Measurements from ENCODE around the gene PPP1R27.

Gene PPP1R27

GRCh38 chr17:81834831-81835267 is at the start of gene PPP1R27:
PPP1R27 (minus strand) TSS chr17:81835050; CDS start chr17:81834953, 97 bp downstream.
- DNase-seq = no peak

- no peak for DNase-seq
Measured at GRCh38 chr17:81884520-81884919, 49.7 kb upstream of the PPP1R27 start.

DNA sequence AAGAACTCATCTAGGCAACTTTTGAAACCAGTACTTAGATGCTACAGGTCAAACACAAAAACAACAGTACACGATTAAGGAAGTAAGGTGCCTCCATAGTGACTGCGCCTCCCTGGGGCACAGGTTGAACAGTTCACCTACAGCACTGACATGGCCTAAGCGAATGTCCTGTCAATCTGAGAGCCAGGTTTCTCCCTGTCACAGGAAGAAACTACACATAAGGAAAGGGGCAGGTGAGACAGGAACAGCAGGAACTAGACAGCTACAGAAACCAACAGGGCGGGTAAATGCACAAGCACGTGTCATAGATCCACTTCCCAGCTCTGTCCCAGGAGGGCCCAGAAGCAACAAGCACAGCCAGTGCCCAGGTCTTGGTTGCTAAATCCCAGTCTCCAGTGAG is 44.3 kb upstream of the PPP1R27 start:
- no peak for DNase-seq

DNA sequence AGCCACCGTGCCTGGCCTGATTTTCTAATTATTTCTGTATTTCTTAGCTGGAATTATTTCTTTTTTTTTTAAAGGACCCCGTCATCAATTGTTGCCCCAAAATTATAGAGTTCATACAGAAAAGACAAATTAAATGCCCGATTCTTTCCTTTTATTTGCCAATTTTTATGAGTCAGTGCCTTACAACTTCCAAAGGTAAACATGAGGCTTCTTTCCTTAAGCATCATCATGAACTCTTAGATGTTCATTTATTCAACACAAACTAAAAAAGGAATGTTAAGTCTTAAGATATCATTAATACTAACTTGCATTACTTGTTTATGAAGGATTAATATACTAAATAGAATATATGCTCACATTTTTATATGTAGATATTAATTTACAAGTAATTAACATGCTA is 43.4 kb upstream of the PPP1R27 start:
- DNase-seq = no peak

DNA sequence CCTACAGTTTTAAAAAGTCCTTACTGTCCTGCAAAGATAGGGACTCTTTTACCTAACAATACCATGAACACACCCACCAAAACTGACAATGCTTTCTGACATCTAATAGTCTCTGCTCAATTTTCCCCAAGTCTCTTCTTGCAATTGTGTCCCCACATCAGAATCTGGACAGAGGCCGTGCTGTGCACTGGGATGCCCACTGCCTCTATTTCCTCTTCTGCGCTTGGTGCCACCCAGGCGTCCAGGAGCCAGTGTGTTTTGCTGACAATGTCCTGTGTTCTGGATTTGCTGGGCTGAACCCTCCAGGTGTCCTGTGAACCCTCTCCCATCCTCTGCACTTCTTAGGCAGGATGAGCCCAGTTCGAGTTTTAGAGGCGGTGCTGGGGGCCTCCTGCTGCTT is 42.7 kb upstream of the PPP1R27 start:
- no peak for DNase-seq

GRCh38 chr17:81871387-81872230 is 36.8 kb upstream of the PPP1R27 start:
- peak; percentile 23 for DNase-seq

DNA sequence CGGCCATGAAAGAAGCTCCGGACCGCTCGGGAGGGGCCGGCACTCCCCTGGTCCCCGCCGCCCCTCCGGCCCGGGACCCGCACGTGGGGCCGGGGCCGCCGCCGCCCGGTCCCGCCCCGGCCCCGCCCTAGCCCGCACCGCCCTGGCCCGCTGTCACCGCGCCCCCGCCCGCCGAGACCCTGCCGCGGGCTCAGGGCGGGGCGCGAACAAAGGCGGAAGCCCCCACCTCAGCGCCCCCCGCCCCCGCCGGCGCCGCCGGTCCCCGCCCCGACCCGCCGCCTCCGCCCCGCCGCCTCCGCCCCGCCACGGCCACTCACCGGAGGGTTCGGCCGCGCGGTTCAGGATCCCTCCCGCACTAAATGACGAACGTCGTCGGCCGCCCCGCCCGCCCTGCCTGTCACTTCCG is 36.1 kb upstream of the PPP1R27 start, which contains the start of gene ARHGDIA:
TSS of gene ARHGDIA (minus strand) at position 357 of the 406 bp plus-strand sequence. CDS start 1,407 bp downstream, outside the sequence.
- DNase-seq = no peak

DNA sequence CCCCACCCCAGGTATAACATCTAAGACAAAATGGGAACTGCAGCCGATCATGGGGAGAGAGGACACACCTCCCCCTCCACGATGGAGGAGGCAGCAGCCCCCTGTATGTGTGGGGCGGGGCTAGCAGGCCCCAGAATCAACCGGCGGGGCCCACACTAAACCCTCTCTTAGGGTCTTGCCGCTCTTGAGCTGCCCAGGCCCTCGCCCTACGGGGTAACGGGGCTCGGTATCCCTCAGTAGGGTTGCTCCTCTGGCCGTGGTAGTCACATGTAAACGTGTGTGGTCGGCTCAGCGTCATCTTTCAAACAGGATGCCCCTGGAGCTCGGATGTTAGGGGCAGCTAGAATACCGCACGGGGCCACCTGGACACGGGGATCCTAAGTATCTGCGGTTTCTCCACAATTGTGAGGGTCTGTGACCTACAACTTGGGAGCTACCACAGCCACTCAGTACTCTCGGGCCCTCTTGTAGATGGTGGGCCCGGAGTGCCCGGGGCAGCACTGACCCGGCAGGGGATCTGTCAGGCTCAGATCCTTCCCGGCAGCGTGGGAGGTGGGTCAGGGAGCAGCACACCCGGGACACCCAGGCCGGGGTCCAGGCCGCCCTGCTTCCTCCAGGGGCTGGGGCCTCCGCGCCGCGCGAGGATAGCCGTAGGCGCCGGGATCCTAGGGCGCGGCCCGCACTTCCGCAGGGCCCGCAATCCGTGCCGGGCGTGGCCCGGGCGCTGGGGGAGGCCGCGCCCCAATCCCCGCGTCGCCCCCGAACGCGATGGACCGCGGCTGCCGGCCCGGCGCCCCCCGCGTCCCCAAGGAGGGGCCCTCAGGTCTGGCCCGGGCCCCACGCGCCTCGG is 35.5 kb upstream of the PPP1R27 start:
- no peak for DNase-seq

- no peak for DNase-seq
Measured at GRCh38 chr17:81869221-81870130, 34.6 kb upstream of the PPP1R27 start.

- DNase-seq = no peak
Measured at GRCh38 chr17:81868674-81869220, 33.9 kb upstream of the PPP1R27 start.

DNA sequence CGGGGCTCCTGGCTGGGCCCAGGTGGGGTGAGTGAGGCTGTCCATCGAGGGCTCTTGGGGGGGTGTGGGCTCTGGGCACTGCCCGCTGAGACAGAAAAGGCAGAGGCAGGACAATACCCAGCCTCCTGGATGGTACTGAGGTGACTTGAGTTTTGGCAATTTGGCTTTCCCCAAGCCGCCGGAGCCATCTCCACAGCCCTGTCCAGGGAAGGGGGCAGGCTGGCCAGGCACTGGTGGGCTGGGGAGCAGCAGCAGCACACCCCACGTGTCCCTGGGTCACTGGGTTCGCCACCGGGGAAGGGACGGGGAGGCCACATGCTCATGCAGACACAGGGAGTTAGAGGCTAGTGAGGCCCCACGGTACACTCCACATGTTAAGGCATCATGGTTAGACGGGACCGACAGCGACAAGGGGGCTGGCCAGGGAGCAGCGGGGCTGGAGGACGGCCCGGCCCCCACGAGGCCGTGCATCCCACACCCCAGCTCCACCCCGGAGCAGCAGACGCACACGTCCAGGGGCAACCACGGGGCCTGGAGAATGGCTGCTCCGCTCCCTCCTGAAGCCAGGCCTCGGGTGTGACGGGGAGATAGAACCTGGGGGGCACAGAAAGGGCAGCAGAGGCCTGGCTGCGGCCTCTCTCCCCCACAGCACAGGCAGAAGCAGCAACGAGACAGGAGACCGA is 33.3 kb upstream of the PPP1R27 start:
- DNase-seq = no peak

DNA sequence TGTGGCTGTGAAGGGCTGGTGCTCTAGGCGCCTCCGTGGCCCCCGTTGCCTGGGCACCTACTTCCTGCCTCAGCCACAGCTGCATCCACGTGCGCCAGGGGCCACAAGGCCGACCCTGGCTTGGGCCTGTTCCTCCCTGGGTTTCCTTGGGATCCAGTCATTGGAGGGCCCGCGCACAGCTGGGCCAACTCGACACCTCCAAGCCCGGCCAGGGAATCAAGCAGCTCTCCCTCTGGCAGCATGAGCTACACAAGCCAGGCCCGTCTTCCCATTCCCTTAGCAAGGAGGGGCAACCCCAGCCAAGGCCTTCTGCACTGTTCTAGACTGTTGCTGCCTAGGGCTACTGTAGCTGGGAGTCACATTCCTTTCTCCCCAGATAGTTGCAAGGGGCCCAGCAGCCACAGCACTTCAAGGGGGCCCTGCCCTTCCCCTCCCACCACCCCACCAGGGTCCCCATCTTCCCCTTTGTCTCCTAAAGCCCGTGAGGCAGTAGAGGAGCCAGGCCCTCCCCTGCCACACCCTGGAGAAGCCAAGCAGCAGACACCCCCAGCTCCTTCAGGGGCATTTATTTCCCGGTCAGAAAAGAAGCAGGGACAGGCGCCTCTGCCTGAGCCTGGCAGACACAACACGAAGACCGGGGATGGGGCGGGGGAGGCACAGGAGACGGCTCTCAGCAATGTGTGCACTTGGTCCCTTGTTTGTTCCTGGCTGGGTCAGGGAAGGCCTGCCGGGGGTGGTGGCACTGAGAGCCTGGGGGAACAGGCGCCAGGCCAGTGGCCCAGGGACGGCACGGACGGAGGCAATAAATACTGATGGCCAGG is 32.5 kb upstream of the PPP1R27 start:
- DNase-seq = no peak

DNA sequence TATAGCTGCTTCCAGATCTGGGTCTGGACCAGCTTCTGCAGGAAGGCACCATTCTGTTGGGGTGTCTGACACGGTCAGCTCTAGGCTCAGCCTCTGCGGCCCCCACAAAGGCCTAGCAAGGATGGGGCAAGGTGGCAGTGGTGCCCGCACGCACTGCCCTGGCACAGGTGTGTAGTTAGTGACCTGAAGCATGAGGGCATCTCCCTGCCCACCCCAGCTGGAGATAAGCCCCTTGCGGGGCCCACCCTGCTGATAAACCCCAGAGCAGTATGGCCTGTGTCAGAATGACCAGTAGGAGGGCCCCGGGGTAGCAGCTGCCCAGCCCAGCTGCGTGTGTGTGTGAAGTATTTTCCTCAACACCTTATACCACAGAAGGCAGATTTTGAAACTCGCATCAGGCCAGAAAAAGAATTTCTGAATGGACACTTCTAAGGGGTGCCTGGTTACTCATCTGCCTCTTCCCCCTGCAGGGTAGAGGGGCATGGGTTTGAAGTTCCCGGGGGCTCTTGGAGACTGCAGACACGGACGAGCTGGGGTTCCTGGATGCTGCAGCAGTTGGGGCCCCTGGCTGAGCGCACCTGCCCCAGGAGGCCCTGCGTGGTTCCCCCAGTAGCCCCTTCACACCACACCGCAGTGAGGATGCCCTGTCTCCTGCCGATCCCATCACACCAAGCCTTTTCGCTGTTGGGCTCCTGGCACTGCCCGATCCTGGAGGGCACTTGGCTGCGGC is 31.8 kb upstream of the PPP1R27 start:
- no peak for DNase-seq

- DNase-seq = no peak
Measured at GRCh38 chr17:81865733-81866439, 31.0 kb upstream of the PPP1R27 start.

DNA sequence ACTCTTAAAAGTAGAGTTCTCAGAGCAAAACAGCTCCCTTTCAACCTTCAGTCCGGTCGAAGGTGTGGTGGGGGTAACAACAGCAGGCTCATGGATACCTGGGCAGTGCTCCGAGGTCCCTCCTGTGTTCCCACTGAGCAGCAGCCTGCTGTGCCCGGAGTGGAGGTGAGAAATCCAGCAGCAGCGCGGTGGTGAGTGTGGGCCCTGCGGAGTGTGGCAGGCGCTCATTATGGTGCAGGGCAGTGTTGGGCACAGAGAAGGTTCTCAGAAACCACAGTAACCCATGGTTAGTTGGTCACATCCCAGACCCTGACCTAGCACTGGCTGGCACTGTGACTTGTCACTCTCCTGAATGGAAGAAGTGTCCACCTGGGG is 30.5 kb upstream of the PPP1R27 start:
- DNase-seq = no peak

- no peak for DNase-seq
Measured at GRCh38 chr17:81863833-81864768, 29.3 kb upstream of the PPP1R27 start.

DNA sequence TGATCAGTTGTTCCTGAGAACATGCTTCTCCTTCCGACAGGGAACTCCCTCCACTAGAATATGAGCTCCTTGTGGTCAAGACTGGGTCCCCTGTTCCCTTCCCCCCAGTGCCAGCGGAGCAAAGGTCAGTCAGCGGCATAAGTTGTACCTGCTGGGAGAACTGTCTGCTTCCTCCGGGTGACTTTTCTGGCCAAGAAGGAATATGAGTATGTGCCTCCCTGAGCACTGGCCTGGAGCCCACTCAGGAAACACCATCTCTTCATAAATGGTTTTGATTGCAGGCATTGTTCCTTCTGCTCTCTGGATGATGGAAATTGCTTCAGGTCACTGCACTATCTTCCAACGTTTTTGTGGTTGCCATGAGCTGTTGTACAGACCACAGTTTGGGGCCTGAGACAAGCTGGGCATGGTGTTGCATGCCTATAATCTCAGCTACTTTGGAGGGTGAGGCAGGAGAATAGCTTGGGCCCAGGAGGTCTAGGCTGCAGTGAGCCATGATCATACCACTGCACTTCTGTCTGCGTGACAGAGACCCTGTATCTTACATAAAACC is 28.3 kb upstream of the PPP1R27 start:
- no peak for DNase-seq
